GM19099 (cell line): Measurements from ENCODE around the gene PEA15.
A peak's percentile ranks its signal among the peaks of the same experiment; 100 is the strongest.

Experiments used
- POLR2A ChIP-seq: IDR thresholded peaks from 3 replicates; pipeline ENCODE4 v1.6.1; 2011; ENCODE audit warnings: low read depth; ENCODE audit not compliant: insufficient read length; ENCODE audit errors: extremely low read depth

Gene PEA15

GRCh38 chr1:160205242-160206035 is at the start of gene PEA15:
TSS of gene PEA15 (plus strand) at chr1:160205384. CDS start at chr1:160211545, 6,161 bp downstream.
- TF ChIP-seq POLR2A: peak; percentile 67

- TF ChIP-seq POLR2A: no peak
Observed at GRCh38 chr1:160156361-160156760, 48.8 kb upstream of the PEA15 start.

- no peak for TF ChIP-seq POLR2A
Observed at GRCh38 chr1:160157174-160157573, 48.0 kb upstream of the PEA15 start.

- TF ChIP-seq POLR2A: no peak
Observed at GRCh38 chr1:160158031-160158430, 47.2 kb upstream of the PEA15 start.

GRCh38 chr1:160158534-160158933 is 46.6 kb upstream of the PEA15 start:
- no peak for TF ChIP-seq POLR2A

- no peak for TF ChIP-seq POLR2A
Observed at GRCh38 chr1:160159846-160160245, 45.3 kb upstream of the PEA15 start.

- no peak for TF ChIP-seq POLR2A
Observed at GRCh38 chr1:160161965-160162705, 43.0 kb upstream of the PEA15 start.

GRCh38 chr1:160162931-160163330 is 42.3 kb upstream of the PEA15 start:
- TF ChIP-seq POLR2A: no peak

GRCh38 chr1:160163615-160164014 is 41.6 kb upstream of the PEA15 start:
- no peak for TF ChIP-seq POLR2A

GRCh38 chr1:160164121-160164520 is 41.1 kb upstream of the PEA15 start:
- no peak for TF ChIP-seq POLR2A

GRCh38 chr1:160166166-160166868 is 38.9 kb upstream of the PEA15 start:
- TF ChIP-seq POLR2A: no peak

GRCh38 chr1:160167056-160167455 is 38.1 kb upstream of the PEA15 start:
- no peak for TF ChIP-seq POLR2A

GRCh38 chr1:160167580-160167979 is 37.6 kb upstream of the PEA15 start:
- no peak for TF ChIP-seq POLR2A

GRCh38 chr1:160168016-160168415 is 37.2 kb upstream of the PEA15 start:
- TF ChIP-seq POLR2A: no peak

- no peak for TF ChIP-seq POLR2A
Observed at GRCh38 chr1:160168609-160169369, 36.4 kb upstream of the PEA15 start.
